NB4 (cell line): ENCODE results near the gene MBNL2.

Experiments used
- MYC ChIP-seq: IDR thresholded peaks from 2 replicates; pipeline ENCODE4 v1.6.1; 2011; ENCODE audit warnings: low read depth, low read length
- POLR2A ChIP-seq: IDR thresholded peaks from 2 replicates; pipeline ENCODE4 v1.6.1; 2011; ENCODE audit warnings: mild to moderate bottlenecking; ENCODE audit not compliant: insufficient read length; ENCODE audit errors: extremely low read depth
- TF ChIP-seq, protein P1 (sequence below): IDR thresholded peaks from one replicate; pipeline ENCODE4 v1.5.1; 2012; ENCODE audit warnings: low read depth, low read length
- TF ChIP-seq, protein P2 (sequence below): IDR thresholded peaks from 2 replicates; pipeline ENCODE4 v1.6.1; 2011; ENCODE audit warnings: low read depth, low read length

DNA sequence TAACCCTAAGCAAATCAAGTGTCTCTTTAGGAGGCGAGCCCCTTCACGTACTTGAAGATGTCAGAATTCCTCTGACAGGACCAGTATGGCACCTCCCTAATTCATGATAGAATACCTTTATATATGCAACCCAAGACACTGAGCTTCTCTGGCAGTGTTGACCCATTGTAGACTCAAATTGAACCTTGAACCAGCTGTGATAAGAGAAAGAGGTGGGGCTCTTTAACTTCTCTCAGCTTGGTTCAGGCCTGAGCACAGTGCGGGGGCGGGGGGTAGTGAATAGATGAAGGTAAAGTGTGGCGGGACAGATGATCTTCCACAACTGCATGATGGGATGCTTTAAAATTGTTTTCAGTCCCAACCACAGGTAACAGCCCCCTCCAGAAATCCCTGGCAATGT is 12.1 kb downstream of the MBNL2 start:
- TF ChIP-seq, protein P1, sequence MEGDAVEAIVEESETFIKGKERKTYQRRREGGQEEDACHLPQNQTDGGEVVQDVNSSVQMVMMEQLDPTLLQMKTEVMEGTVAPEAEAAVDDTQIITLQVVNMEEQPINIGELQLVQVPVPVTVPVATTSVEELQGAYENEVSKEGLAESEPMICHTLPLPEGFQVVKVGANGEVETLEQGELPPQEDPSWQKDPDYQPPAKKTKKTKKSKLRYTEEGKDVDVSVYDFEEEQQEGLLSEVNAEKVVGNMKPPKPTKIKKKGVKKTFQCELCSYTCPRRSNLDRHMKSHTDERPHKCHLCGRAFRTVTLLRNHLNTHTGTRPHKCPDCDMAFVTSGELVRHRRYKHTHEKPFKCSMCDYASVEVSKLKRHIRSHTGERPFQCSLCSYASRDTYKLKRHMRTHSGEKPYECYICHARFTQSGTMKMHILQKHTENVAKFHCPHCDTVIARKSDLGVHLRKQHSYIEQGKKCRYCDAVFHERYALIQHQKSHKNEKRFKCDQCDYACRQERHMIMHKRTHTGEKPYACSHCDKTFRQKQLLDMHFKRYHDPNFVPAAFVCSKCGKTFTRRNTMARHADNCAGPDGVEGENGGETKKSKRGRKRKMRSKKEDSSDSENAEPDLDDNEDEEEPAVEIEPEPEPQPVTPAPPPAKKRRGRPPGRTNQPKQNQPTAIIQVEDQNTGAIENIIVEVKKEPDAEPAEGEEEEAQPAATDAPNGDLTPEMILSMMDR = no peak
- TF ChIP-seq, protein P2, sequence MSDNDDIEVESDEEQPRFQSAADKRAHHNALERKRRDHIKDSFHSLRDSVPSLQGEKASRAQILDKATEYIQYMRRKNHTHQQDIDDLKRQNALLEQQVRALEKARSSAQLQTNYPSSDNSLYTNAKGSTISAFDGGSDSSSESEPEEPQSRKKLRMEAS = no peak
- TF ChIP-seq POLR2A = no peak
- no peak for TF ChIP-seq MYC
